ENCODE measurements around the gene CDH4.

Gene CDH4

GRCh38 chr20:61719691-61720347 is 467.8 kb downstream of the CDH4 start:
- DNase-seq (ENCODE audit: low spot score): no peak

GRCh38 chr20:61720348-61720696 is 468.3 kb downstream of the CDH4 start:
- no peak for DNase-seq (ENCODE audit: low spot score)

GRCh38 chr20:61722146-61722678 is 470.2 kb downstream of the CDH4 start:
- DNase-seq (ENCODE audit: low spot score): no peak

GRCh38 chr20:61723529-61724257 is 471.6 kb downstream of the CDH4 start:
- no peak for DNase-seq (ENCODE audit: low spot score)

- no peak for DNase-seq (ENCODE audit: low spot score)
Measured at GRCh38 chr20:61724376-61724775, 472.3 kb downstream of the CDH4 start.

GRCh38 chr20:61725145-61725544 is 473.1 kb downstream of the CDH4 start:
- DNase-seq (ENCODE audit: low spot score): no peak

GRCh38 chr20:61725966-61726365 is 473.9 kb downstream of the CDH4 start:
- DNase-seq (ENCODE audit: low spot score): no peak

GRCh38 chr20:61726979-61727378 is 474.9 kb downstream of the CDH4 start:
- DNase-seq (ENCODE audit: low spot score): no peak

- DNase-seq (ENCODE audit: low spot score): no peak
Measured at GRCh38 chr20:61727761-61728160, 475.7 kb downstream of the CDH4 start.

GRCh38 chr20:61728326-61728725 is 476.3 kb downstream of the CDH4 start:
- DNase-seq (ENCODE audit: low spot score): no peak

GRCh38 chr20:61728786-61729770 is 477.0 kb downstream of the CDH4 start:
- DNase-seq (ENCODE audit: low spot score): no peak

GRCh38 chr20:61730631-61731362 is 478.7 kb downstream of the CDH4 start:
- DNase-seq (ENCODE audit: low spot score): no peak

- no peak for DNase-seq (ENCODE audit: low spot score)
Measured at GRCh38 chr20:61731363-61732181, 479.5 kb downstream of the CDH4 start.

- no peak for DNase-seq (ENCODE audit: low spot score)
Measured at GRCh38 chr20:61732511-61733210, 480.6 kb downstream of the CDH4 start.

GRCh38 chr20:61733216-61733615 is 481.2 kb downstream of the CDH4 start:
- DNase-seq (ENCODE audit: low spot score): no peak

- no peak for DNase-seq (ENCODE audit: low spot score)
Measured at GRCh38 chr20:61733891-61734732, 482.1 kb downstream of the CDH4 start.

GRCh38 chr20:61734733-61735502 is 482.9 kb downstream of the CDH4 start:
- no peak for DNase-seq (ENCODE audit: low spot score)

GRCh38 chr20:61735503-61735785 is 483.4 kb downstream of the CDH4 start:
- no peak for DNase-seq (ENCODE audit: low spot score)

Data from left forelimb (tissue), 1 donor.